ENCODE data around the gene BLM. TPM values are rescaled to one million over a fixed set of nuclear protein-coding genes. Genes with fewer than 3 reads are reported as not detected.

BLM gene
- total and polyA plus RNA-seq, 2 of the 13 experiments (the other 11 are each of a cell fraction or from before 2014, with no cell fraction given) = 5.1 to 11.8 TPM

DNA sequence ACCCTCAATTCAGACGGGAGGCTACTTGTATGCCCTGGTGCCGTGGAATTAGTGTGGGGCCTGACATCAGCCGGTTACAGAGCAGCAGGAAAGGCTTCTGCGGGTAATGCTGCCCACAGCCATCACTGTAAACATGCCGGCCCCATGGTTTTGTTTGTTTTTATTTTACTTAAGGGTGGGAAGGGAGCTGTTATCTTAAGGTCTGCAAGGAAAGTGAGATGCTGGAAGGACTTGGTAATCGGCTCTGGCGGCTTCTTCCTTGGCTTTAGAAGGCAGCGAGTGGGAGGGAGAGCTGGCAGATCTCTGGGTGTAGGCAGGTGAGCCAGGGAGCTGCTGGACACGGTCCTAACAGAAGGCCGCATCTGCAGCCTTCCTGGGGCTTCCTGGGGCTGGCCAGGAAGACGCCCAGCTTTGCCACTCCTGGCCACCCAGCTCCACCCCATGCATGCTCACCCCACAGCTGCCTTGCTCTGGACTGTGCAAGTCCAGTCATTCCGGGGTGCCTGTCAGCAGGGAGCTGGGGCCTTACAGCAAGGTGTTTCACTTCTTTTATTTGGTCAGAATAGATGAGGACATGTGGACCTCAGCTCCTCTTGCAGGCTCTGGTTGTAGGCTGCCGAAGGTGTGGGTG, 97.2 kb downstream of the BLM start:
- WGBS (ENCODE audit: low lambda C conversion rate) = 98% methylated on average over 6 of the region's 13 CpGs
- ChIA-PET CTCF (ENCODE audit: low intra/inter-chr PET ratio, low total read pairs) (no interaction called here), POLR2A (no interaction called here)
- in situ Hi-C loops (cut with HindIII; ENCODE audit: extremely low pct_ligation_motif_present, low pct_unique_long_range_greater_than_20kb) (no loop called here), intact Hi-C loops (cut with micrococcal nuclease; ENCODE audit: unreplicated experiment) (no loop called here)
- Histone ChIP-seq H2AFZ (ENCODE audit: low read length) (no peak overlapping the region), H3K79me2 (ENCODE audit: insufficient read depth, low read length) (no peaks in the 10 kb centered on the region), H3K9me3 (ENCODE audit: low read length) (no peaks in the 10 kb centered on the region), H3K4me2 (ENCODE audit: low read depth, low read length) (no peak overlapping the region), H3K4me3 (replicated peaks in 1 of 3; ENCODE audit: insufficient read depth in 1 of 3, low read depth in 2 of 3, low read length in 3 of 3) (no peak overlapping the region), H3K27me3 (ENCODE audit: control insufficient read depth in 1 of 2, insufficient read depth in 2 of 2, low read length in 2 of 2) (peaks cover 0 to under 1% of the 10 kb centered on the region in 2 experiments; a peak in 2 of 5 replicates), H3K4me1 (ENCODE audit: insufficient read depth, low read length) (peaks cover under 1% of the 10 kb centered on the region), H3K9ac (ENCODE audit: insufficient read depth, low read depth, low read length) (no peak overlapping the region), H3K27ac (ENCODE audit: extremely low read length, insufficient read depth, low read length) (no peak overlapping the region), H3K36me3 (replicated peaks in 1 of 2; ENCODE audit: control insufficient read depth in 1 of 2, insufficient read depth in 2 of 2, low read length in 2 of 2) (peaks cover 0 to 23% of the 10 kb centered on the region in 2 experiments; a peak in 3 of 5 replicates), H4K20me1 (ENCODE audit: insufficient read depth, low read length) (no peaks in the 10 kb centered on the region)
- ATAC-seq = no peak
- no TSS peak for BruUV-seq (replicated peaks)
- no peak for DNase-seq (ENCODE audit: low spot score)
- TF ChIP-seq GATA4 (IDR thresholded peaks at IDR 0.05; ENCODE audit: borderline replicate concordance, low read depth) = no peak
- no peak for TF ChIP-seq RXRB (CRISPR knock-in tag; IDR thresholded peaks at IDR 0.05; ENCODE audit: borderline replicate concordance)
- TF ChIP-seq ZFP1 (CRISPR knock-in tag; IDR thresholded peaks at IDR 0.05) = no peak
- TF ChIP-seq, protein P1, sequence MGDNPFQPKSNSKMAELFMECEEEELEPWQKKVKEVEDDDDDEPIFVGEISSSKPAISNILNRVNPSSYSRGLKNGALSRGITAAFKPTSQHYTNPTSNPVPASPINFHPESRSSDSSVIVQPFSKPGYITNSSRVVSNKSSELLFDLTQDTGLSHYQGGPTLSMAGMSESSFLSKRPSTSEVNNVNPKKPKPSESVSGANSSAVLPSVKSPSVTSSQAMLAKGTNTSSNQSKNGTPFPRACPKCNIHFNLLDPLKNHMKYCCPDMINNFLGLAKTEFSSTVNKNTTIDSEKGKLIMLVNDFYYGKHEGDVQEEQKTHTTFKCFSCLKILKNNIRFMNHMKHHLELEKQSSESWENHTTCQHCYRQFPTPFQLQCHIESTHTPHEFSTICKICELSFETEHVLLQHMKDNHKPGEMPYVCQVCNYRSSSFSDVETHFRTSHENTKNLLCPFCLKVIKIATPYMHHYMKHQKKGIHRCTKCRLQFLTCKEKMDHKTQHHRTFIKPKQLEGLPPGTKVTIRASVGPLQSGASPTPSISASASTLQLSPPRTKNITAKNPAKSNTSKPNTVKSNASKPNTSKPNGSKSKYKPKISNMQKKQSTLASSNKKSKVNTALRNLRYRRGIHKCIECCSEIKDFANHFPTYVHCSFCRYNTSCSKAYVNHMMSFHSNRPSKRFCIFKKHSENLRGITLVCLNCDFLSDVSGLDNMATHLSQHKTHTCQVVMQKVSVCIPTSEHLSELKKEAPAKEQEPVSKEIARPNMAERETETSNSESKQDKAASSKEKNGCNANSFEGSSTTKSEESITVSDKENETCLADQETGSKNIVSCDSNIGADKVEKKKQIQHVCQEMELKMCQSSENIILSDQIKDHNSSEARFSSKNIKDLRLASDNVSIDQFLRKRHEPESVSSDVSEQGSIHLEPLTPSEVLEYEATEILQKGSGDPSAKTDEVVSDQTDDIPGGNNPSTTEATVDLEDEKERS (CRISPR knock-in tag; IDR thresholded peaks at IDR 0.05) = no peak
- no peak for TF ChIP-seq ZNF362 (CRISPR knock-in tag; IDR thresholded peaks at IDR 0.05; ENCODE audit: borderline replicate concordance)
- no peak for TF ChIP-seq ZNF589 (CRISPR knock-in tag; conservative IDR thresholded peaks at IDR 0.05)
- TF ChIP-seq, protein P2, sequence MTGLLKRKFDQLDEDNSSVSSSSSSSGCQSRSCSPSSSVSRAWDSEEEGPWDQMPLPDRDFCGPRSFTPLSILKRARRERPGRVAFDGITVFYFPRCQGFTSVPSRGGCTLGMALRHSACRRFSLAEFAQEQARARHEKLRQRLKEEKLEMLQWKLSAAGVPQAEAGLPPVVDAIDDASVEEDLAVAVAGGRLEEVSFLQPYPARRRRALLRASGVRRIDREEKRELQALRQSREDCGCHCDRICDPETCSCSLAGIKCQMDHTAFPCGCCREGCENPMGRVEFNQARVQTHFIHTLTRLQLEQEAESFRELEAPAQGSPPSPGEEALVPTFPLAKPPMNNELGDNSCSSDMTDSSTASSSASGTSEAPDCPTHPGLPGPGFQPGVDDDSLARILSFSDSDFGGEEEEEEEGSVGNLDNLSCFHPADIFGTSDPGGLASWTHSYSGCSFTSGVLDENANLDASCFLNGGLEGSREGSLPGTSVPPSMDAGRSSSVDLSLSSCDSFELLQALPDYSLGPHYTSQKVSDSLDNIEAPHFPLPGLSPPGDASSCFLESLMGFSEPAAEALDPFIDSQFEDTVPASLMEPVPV (CRISPR knock-in tag; IDR thresholded peaks at IDR 0.05) = no peak
- no peak for TF ChIP-seq MZF1 (CRISPR knock-in tag; IDR thresholded peaks at IDR 0.05; ENCODE audit: borderline replicate concordance)
- TF ChIP-seq FOXP1 (IDR thresholded peaks at IDR 0.05) = no peak
- no peak for TF ChIP-seq FOXP1 (CRISPR knock-in tag; IDR thresholded peaks at IDR 0.05)
- TF ChIP-seq BHLHE40 (IDR thresholded peaks at IDR 0.05; ENCODE audit: low read length) = no peak
- TF ChIP-seq HNRNPH1 (optimal IDR thresholded peaks at IDR 0.05; ENCODE audit: low read depth, low read length) = no peak
- TF ChIP-seq E2F2 (CRISPR knock-in tag; IDR thresholded peaks at IDR 0.05; ENCODE audit: borderline replicate concordance) = no peak
- TF ChIP-seq, protein P3, sequence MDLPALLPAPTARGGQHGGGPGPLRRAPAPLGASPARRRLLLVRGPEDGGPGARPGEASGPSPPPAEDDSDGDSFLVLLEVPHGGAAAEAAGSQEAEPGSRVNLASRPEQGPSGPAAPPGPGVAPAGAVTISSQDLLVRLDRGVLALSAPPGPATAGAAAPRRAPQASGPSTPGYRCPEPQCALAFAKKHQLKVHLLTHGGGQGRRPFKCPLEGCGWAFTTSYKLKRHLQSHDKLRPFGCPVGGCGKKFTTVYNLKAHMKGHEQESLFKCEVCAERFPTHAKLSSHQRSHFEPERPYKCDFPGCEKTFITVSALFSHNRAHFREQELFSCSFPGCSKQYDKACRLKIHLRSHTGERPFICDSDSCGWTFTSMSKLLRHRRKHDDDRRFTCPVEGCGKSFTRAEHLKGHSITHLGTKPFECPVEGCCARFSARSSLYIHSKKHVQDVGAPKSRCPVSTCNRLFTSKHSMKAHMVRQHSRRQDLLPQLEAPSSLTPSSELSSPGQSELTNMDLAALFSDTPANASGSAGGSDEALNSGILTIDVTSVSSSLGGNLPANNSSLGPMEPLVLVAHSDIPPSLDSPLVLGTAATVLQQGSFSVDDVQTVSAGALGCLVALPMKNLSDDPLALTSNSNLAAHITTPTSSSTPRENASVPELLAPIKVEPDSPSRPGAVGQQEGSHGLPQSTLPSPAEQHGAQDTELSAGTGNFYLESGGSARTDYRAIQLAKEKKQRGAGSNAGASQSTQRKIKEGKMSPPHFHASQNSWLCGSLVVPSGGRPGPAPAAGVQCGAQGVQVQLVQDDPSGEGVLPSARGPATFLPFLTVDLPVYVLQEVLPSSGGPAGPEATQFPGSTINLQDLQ (CRISPR knock-in tag; IDR thresholded peaks at IDR 0.05) = no peak
- TF ChIP-seq ZSCAN25 (CRISPR knock-in tag; IDR thresholded peaks at IDR 0.05) = no peak
- FAIRE-seq = no peak

Measured in HepG2 (cell line).